ENCODE data around the gene STIMATE. TPM values are rescaled to one million over a fixed set of nuclear protein-coding genes. Genes with fewer than 3 reads are reported as not detected.

STIMATE gene
- polyA plus RNA-seq, 3 donors = 8.9 to 49.9 (median 11.7) TPM

DNA sequence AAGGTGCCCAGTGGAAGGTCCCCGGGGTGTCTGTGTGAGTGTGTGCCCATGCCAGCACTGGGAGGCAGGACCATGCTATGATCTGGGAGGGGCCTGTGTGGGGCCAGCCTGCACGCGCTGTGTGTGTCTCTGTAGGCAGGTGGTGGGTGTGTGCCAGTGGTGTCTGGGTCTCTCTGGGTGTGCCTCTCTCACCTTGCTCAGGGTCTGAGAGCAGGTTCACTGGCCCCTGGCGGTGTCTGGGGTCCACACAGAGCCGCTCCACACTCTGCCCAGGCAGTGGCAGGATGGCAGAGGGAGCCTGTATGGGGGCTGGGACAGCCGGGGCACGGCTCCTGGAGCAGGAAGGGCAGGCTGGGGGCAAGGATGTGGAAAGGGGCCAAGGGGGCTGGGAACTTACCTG lies 79.5 kb downstream of the STIMATE start:
- no peaks in the 10 kb centered on the region for H4K20me1 ChIP-seq (ENCODE audit: insufficient read depth, low read length)
- peaks cover 0 to 11% of the 10 kb centered on the region in 2 donors for H3K36me3 ChIP-seq (replicated peaks in 1 of 2; ENCODE audit: control insufficient read depth in 1 of 2, insufficient read depth in 2 of 2, low read length in 2 of 2)
- H3K27me3 ChIP-seq (ENCODE audit: control insufficient read depth in 2 of 2, insufficient read depth in 2 of 2, low read length in 2 of 2) = no peaks in the 10 kb centered on the region
- H3K9me3 Mint-ChIP-seq = no peaks in the 10 kb centered on the region
- peaks cover 4 to 11% of the 10 kb centered on the region in 2 donors for H3K36me3 Mint-ChIP-seq
- no peak overlapping the region for H3K4me3 Mint-ChIP-seq
- H2AFZ ChIP-seq (ENCODE audit: insufficient read depth, low read depth, low read length, poor library complexity, severe bottlenecking) = no peak overlapping the region
- no peak overlapping the region for H3K4me3 ChIP-seq (replicated peaks in 1 of 3; ENCODE audit: low read depth in 2 of 3, low read length in 3 of 3)
- no peak overlapping the region for H3K4me2 ChIP-seq (replicated peaks; ENCODE audit: extremely low read depth, low read length, poor library complexity, severe bottlenecking)
- H3K27ac Mint-ChIP-seq = no peak overlapping the region
- peaks cover 0 to 6% (median 2%) of the 10 kb centered on the region in 3 donors for H3K27me3 Mint-ChIP-seq (ENCODE audit: low read depth in 3 of 3)
- no peaks in the 10 kb centered on the region for H3K4me1 ChIP-seq (ENCODE audit: control insufficient read depth in 1 of 2, insufficient read depth in 2 of 2, low read length in 2 of 2)
- no peak overlapping the region for H3K27ac ChIP-seq (ENCODE audit: low read depth in 1 of 2, low read length in 2 of 2)
- H3K4me1 Mint-ChIP-seq = no peaks in the 10 kb centered on the region
- no peak for DNase-seq
- no peaks in the 10 kb centered on the region for H3K79me2 ChIP-seq (ENCODE audit: insufficient read depth, low read length)
- TF ChIP-seq, protein P1, sequence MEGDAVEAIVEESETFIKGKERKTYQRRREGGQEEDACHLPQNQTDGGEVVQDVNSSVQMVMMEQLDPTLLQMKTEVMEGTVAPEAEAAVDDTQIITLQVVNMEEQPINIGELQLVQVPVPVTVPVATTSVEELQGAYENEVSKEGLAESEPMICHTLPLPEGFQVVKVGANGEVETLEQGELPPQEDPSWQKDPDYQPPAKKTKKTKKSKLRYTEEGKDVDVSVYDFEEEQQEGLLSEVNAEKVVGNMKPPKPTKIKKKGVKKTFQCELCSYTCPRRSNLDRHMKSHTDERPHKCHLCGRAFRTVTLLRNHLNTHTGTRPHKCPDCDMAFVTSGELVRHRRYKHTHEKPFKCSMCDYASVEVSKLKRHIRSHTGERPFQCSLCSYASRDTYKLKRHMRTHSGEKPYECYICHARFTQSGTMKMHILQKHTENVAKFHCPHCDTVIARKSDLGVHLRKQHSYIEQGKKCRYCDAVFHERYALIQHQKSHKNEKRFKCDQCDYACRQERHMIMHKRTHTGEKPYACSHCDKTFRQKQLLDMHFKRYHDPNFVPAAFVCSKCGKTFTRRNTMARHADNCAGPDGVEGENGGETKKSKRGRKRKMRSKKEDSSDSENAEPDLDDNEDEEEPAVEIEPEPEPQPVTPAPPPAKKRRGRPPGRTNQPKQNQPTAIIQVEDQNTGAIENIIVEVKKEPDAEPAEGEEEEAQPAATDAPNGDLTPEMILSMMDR (IDR thresholded peaks at IDR 0.05) = no peak
- H3K9ac ChIP-seq (ENCODE audit: insufficient read depth, low read length, poor library complexity, severe bottlenecking) = no peak overlapping the region
- H3K9me3 ChIP-seq (replicated peaks in 1 of 2; ENCODE audit: control insufficient read depth in 1 of 2, insufficient read depth in 1 of 2, low read length in 2 of 2) = no peaks in the 10 kb centered on the region
- intact Hi-C loops (cut with micrococcal nuclease) = no loop called here
- 91% methylated on average over 6 of the region's 7 CpGs for WGBS (ENCODE audit: insufficient coverage)

GRCh38 chr3:52817221-52817620 lies 80.1 kb downstream of the STIMATE start:
- Histone ChIP-seq H3K9me3 (replicated peaks in 1 of 2; ENCODE audit: control insufficient read depth in 1 of 2, insufficient read depth in 1 of 2, low read length in 2 of 2) (no peaks in the 10 kb centered on the region), H3K4me1 (ENCODE audit: control insufficient read depth in 1 of 2, insufficient read depth in 2 of 2, low read length in 2 of 2) (no peaks in the 10 kb centered on the region), H3K27ac (ENCODE audit: low read depth in 1 of 2, low read length in 2 of 2) (no peak overlapping the region), H3K4me2 (replicated peaks; ENCODE audit: extremely low read depth, low read length, poor library complexity, severe bottlenecking) (no peak overlapping the region), H2AFZ (ENCODE audit: insufficient read depth, low read depth, low read length, poor library complexity, severe bottlenecking) (no peak overlapping the region), H3K36me3 (replicated peaks in 1 of 2; ENCODE audit: control insufficient read depth in 1 of 2, insufficient read depth in 2 of 2, low read length in 2 of 2) (peaks cover 0 to 9% of the 10 kb centered on the region in 2 donors), H4K20me1 (ENCODE audit: insufficient read depth, low read length) (no peaks in the 10 kb centered on the region), H3K9ac (ENCODE audit: insufficient read depth, low read length, poor library complexity, severe bottlenecking) (no peak overlapping the region), H3K4me3 (replicated peaks in 1 of 3; ENCODE audit: low read depth in 2 of 3, low read length in 3 of 3) (no peak overlapping the region), H3K79me2 (ENCODE audit: insufficient read depth, low read length) (no peaks in the 10 kb centered on the region), H3K27me3 (ENCODE audit: control insufficient read depth in 2 of 2, insufficient read depth in 2 of 2, low read length in 2 of 2) (no peaks in the 10 kb centered on the region)
- intact Hi-C loops (cut with micrococcal nuclease) = no loop called here
- DNase-seq = no peak
- no peaks in the 10 kb centered on the region for H3K4me1 Mint-ChIP-seq
- TF ChIP-seq, protein P1 (IDR thresholded peaks at IDR 0.05) = no peak
- H3K9me3 Mint-ChIP-seq = no peaks in the 10 kb centered on the region
- peaks cover 4 to 11% of the 10 kb centered on the region in 2 donors for H3K36me3 Mint-ChIP-seq
- peak overlapping the region in 1 of 7 donors; percentile 68 for H3K27ac Mint-ChIP-seq
- WGBS (ENCODE audit: insufficient coverage) = 98% methylated on average over 6 of the region's 10 CpGs
- H3K4me3 Mint-ChIP-seq = no peak overlapping the region
- peaks cover 0 to 6% (median 2%) of the 10 kb centered on the region in 3 donors for H3K27me3 Mint-ChIP-seq (ENCODE audit: low read depth in 3 of 3)
